Measurements from ENCODE around the gene HLA-DRB5. TPM values are rescaled to one million over a fixed set of nuclear protein-coding genes. Genes with fewer than 3 reads are reported as not detected.
"Not testable (repeated sequence)": the region's sequence is repeated elsewhere in the genome, so short reads cannot be mapped to it uniquely, and the experiment has no call there.

Gene HLA-DRB5
- total RNA-seq = 10 to 100 TPM in 1 of 4 donors, 1 to 10 TPM in 1, under 1 TPM in 1, not detected in 1; 0.93 to 50.6 (median 7.4) TPM

- TF ChIP-seq EP300 (IDR thresholded peaks at IDR 0.05) = no peak
- no peak for TF ChIP-seq POLR2A (IDR thresholded peaks at IDR 0.05)
- TF ChIP-seq POLR2AphosphoS5 (IDR thresholded peaks at IDR 0.05) = no peak
- TF ChIP-seq, protein P1, sequence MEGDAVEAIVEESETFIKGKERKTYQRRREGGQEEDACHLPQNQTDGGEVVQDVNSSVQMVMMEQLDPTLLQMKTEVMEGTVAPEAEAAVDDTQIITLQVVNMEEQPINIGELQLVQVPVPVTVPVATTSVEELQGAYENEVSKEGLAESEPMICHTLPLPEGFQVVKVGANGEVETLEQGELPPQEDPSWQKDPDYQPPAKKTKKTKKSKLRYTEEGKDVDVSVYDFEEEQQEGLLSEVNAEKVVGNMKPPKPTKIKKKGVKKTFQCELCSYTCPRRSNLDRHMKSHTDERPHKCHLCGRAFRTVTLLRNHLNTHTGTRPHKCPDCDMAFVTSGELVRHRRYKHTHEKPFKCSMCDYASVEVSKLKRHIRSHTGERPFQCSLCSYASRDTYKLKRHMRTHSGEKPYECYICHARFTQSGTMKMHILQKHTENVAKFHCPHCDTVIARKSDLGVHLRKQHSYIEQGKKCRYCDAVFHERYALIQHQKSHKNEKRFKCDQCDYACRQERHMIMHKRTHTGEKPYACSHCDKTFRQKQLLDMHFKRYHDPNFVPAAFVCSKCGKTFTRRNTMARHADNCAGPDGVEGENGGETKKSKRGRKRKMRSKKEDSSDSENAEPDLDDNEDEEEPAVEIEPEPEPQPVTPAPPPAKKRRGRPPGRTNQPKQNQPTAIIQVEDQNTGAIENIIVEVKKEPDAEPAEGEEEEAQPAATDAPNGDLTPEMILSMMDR (IDR thresholded peaks at IDR 0.05) = no peak
These were observed at the start of gene HLA-DRB5 for GRCh38 chr6:32529697-32530430. Gene HLA-DRB5, minus strand, starts transcription at chr6:32530287. Its CDS starts 63 bp downstream, at chr6:32530224.

DNA sequence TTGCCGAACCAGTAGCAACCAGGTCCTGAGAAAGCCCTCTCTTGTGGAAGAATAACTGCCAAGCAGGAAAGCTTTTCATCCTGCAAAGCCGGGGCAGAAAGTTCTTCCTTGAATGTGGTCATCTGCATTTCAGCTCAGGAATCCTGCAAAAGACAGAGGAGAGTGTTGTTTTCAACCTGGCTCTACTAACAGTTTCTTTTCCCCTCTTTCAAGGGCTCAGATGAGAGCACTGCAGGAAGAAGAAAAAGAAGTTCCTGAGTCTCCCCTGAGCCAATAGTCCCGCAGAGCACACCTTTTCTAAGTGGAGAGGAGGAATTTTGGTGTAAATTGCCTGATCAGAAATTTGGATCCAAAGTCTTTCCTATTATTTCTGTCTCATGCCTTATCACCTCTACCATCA, 48.9 kb upstream of the HLA-DRB5 start:
- no peak for ATAC-seq
- no peaks in the 10 kb centered on the region for H3K4me1 ChIP-seq
- 0% methylated on average over 3 of the region's 3 CpGs for WGBS, 2 donors (ENCODE audit: low coverage in 1 of 2)
- H3K27me3 ChIP-seq = no peaks in the 10 kb centered on the region
- no peaks in the 10 kb centered on the region for H3K9me3 ChIP-seq
- TF ChIP-seq EP300 (IDR thresholded peaks at IDR 0.05) (no peak), POLR2AphosphoS5 (IDR thresholded peaks at IDR 0.05) (no peak), POLR2A (IDR thresholded peaks at IDR 0.05) (no peak)
- TF ChIP-seq, protein P1 (IDR thresholded peaks at IDR 0.05) = no peak
- H3K27ac ChIP-seq = no peak overlapping the region
- no peak overlapping the region for H3K4me3 ChIP-seq
- H3K36me3 ChIP-seq = no peaks in the 10 kb centered on the region

More at GRCh38 chr6:32529697-32530430, at the start of gene HLA-DRB5:
- no peaks in the 10 kb centered on the region for H3K9me3 ChIP-seq
- ATAC-seq = peak; percentile 71
- H3K36me3 ChIP-seq = no peaks in the 10 kb centered on the region
- 0 to 7% methylated on average over 1 to 2 of the region's 4 CpGs for WGBS, 2 donors (ENCODE audit: low coverage in 1 of 2)
- H3K4me1 ChIP-seq = no peaks in the 10 kb centered on the region
- no peak within 1 kb of the TSS for H3K4me3 ChIP-seq
- peak within 1 kb of the TSS in 1 of 4 donors; percentile 56 for H3K27ac ChIP-seq
- H3K27me3 ChIP-seq = no peaks in the 10 kb centered on the region

DNA sequence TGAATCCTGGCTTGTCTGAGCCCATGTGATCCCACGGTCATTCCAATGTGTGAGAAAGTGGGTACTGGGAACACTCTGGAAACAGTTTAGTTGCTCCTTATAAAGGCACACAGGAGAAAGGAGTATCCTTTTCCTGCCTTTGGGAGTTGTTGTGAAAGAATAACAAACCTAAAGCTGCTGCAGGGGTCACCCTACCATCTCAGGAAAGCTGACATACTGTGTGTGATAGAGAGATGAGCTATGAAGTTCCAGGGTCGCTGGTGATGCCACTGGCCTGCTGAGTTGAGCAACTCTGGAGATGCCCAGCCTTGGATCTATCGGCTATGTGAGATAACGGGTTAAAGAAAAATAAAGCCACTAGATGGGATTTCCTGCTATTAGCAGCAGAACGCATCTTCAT, 47.4 kb upstream of the HLA-DRB5 start:
- H3K36me3 ChIP-seq, H3K4me3 ChIP-seq, H3K9me3 ChIP-seq, H3K4me1 ChIP-seq, H3K27ac ChIP-seq, ATAC-seq, H3K27me3 ChIP-seq: not testable (repeated sequence)
- WGBS, 2 donors (ENCODE audit: low coverage in 1 of 2) = 16 to 22% methylated on average over 5 of the region's 5 CpGs

- Histone ChIP-seq H3K9me3 (no peaks in the 10 kb centered on the region), H3K4me1 (no peaks in the 10 kb centered on the region), H3K27ac (no peak overlapping the region), H3K36me3 (no peaks in the 10 kb centered on the region), H3K27me3 (no peaks in the 10 kb centered on the region), H3K4me3 (no peak overlapping the region)
- 80% methylated on average over 1 of the region's 1 CpG; no CpG with 5 or more reads in 1 of the 2 donors for WGBS, 2 donors (ENCODE audit: low coverage in 1 of 2)
- no peak for ATAC-seq
- no peak for TF ChIP-seq POLR2AphosphoS5 (IDR thresholded peaks at IDR 0.05)
These were observed 46.2 kb upstream of the HLA-DRB5 start for GRCh38 chr6:32576250-32576649.

GRCh38 chr6:32570363-32570905, 40.3 kb upstream of the HLA-DRB5 start:
- Histone ChIP-seq H3K9me3 (no peaks in the 10 kb centered on the region), H3K27me3 (no peaks in the 10 kb centered on the region), H3K4me3 (no peak overlapping the region), H3K27ac (no peak overlapping the region), H3K36me3 (no peaks in the 10 kb centered on the region), H3K4me1 (no peaks in the 10 kb centered on the region)
- TF ChIP-seq POLR2A (IDR thresholded peaks at IDR 0.05) = no peak
- TF ChIP-seq, protein P1 (IDR thresholded peaks at IDR 0.05) = no peak
- 26 to 50% methylated on average over 2 of the region's 4 CpGs for WGBS, 2 donors (ENCODE audit: low coverage in 1 of 2)
- ATAC-seq = no peak

- 0% methylated on average over 2 of the region's 6 CpGs; no CpG with 5 or more reads in 1 of the 2 donors for WGBS, 2 donors (ENCODE audit: low coverage in 1 of 2)
- no peak overlapping the region for H3K4me3 ChIP-seq
- no peak for ATAC-seq
- no peaks in the 10 kb centered on the region for H3K9me3 ChIP-seq
- no peaks in the 10 kb centered on the region for H3K36me3 ChIP-seq
- no peaks in the 10 kb centered on the region for H3K4me1 ChIP-seq
- H3K27me3 ChIP-seq = no peaks in the 10 kb centered on the region
- no peak overlapping the region for H3K27ac ChIP-seq
- no peak for TF ChIP-seq POLR2A (IDR thresholded peaks at IDR 0.05)
- TF ChIP-seq, protein P1 (IDR thresholded peaks at IDR 0.05) = no peak
- TF ChIP-seq POLR2AphosphoS5 (IDR thresholded peaks at IDR 0.05) = no peak
- TF ChIP-seq EP300 (IDR thresholded peaks at IDR 0.05) = no peak
These were observed 38.5 kb upstream of the HLA-DRB5 start for GRCh38 chr6:32568561-32568960.

Data from gastroesophageal sphincter (tissue), 4 donors.